Hepatocyte (in vitro differentiated cells): ENCODE data around the gene HOXD8.
A peak's percentile ranks its signal among the peaks of the same experiment; 100 is the strongest.

Experiments
- CTCF ChIP-seq: fragments of 200-600 bp; sonication (generic); IDR thresholded peaks from 2 replicates; pipeline ENCODE4 v1.5.1; 2016; ENCODE audit warnings: antibody characterized with exemption, mild to moderate bottlenecking; ENCODE audit not compliant: poor library complexity
- EZH2phosphoT487 ChIP-seq: fragments of 200-600 bp; sonication (generic); IDR thresholded peaks from one replicate; pipeline ENCODE4 v1.6.1; 2018; ENCODE audit warnings: antibody characterized with exemption, mild to moderate bottlenecking, low read depth, moderate library complexity; ENCODE audit not compliant: unreplicated experiment, severe bottlenecking

GRCh38 chr2:176173567-176174381, 44.3 kb downstream of the HOXD8 start:
- TF ChIP-seq CTCF (no peak), EZH2phosphoT487 (peak; percentile 57)
